HG02623 (cell line): ENCODE data around the gene ST7L.

ENCODE experiments used
- ATAC-seq: cut with Tn5 transposase; IDR thresholded peaks from one replicate; pipeline ENCODE4 v1.9.1; 2021; ENCODE audit warnings: moderate library complexity; ENCODE audit not compliant: unreplicated experiment

Gene ST7L

GRCh38 chr1:112517231-112517630, 101.7 kb downstream of the ST7L start:
- ATAC-seq = no peak

GRCh38 chr1:112516141-112516540, 102.8 kb downstream of the ST7L start:
- ATAC-seq = no peak

DNA sequence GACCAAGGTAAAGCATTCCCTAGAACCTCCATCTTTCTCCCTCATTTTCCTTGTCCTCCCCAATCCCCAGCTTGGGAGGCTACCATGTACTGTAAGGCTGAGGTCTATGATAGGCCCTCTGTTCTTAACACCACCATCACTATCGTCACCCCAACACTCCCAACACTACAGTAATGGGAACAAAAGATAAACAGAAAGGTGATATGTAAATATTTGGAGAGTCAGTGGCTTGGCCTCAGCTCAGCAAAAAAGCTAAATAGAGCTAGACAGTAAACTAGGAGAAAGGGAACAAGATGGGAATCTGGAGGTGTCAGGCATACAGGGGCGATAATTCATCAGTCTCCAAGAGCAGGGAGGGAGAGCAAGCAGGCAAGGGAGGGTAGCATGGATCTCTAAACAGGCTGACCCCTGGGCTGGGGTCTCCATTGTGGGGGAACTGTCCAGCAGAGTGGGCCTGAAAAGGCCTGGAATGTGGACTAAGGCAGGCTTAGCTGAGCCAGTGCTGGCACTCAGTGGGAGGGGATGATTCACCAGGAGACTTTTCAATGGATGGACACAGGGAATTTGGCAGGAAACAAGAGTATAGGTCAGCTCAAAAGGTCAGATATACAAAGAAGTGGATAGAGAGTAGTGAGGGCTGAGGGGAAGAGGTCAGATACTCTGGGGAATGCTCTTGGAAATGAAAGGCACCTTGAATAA, 103.5 kb downstream of the ST7L start:
- ATAC-seq = no peak

DNA sequence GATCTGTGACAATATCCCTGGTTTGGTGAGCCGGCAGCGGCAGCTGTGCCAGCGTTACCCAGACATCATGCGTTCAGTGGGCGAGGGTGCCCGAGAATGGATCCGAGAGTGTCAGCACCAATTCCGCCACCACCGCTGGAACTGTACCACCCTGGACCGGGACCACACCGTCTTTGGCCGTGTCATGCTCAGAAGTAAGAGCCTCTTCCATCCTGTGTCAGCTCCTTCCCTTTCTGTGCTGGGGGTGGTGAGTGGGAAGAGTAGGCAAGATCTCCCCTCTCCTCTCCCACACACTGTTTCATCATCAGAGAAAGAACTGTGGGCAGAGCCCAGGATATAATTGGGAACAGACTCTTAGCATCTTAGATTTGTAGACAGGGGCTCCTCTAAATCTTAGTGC, 104.0 kb downstream of the ST7L start:
- ATAC-seq = no peak

DNA sequence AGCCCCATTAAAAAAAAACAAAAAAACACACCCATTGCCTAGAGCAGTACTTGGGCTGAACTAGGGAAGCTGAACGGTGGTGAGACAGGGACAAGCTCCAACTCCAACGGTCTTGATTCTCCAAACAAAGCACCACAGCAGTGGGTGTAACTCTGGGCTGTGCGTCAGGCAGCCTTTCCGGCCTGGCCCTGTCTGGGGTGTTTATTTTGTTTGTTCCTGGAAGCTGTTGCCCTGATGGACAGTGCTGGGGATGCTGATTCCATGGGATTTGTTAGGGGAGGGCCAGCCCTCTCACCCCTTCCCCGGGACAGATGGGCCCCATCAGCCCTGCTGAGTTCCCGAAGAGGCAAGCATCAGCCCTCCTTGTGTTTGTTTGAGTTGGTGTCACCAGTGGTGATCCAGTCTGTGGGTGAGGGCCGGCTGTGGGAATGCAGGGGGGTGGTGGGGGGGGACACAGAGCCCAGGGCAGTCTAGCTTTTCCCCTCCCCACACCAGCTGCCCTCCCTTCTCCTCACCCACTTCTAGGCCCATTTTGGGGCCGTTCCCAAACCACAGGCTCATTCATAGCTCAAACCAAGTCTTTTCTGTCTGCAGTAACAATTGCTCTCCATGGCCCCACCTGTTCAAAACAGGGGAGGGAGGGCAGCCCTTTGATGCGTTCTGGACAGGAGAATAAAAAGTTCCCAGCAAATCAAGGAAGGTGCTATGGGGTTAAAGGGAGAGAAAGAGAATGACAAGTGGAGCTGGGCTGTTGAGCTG, 105.7 kb downstream of the ST7L start:
- no peak for ATAC-seq

DNA sequence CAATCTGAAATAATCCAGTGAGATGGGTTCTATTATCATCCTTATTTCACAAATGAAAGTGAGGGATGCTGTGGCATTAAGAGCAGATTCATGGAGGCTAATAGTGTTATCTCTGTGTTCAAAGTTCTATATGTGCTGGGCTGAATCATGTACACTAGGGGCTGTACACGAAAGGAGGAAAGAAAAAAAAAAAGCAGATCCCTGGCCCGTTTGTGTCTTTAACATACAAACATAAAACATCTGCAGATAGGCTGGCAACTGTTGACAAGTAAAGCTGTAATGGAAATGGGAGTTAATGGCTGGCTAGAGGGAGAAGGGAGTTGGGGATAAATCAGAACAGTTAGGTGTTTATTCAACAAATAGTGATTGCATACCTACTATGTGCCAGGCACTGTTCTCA, 107.0 kb downstream of the ST7L start:
- no peak for ATAC-seq

- no peak for ATAC-seq
Observed at GRCh38 chr1:112510340-112510739, 108.6 kb downstream of the ST7L start.

- ATAC-seq = no peak
Observed at GRCh38 chr1:112509660-112510178, 109.2 kb downstream of the ST7L start.

DNA sequence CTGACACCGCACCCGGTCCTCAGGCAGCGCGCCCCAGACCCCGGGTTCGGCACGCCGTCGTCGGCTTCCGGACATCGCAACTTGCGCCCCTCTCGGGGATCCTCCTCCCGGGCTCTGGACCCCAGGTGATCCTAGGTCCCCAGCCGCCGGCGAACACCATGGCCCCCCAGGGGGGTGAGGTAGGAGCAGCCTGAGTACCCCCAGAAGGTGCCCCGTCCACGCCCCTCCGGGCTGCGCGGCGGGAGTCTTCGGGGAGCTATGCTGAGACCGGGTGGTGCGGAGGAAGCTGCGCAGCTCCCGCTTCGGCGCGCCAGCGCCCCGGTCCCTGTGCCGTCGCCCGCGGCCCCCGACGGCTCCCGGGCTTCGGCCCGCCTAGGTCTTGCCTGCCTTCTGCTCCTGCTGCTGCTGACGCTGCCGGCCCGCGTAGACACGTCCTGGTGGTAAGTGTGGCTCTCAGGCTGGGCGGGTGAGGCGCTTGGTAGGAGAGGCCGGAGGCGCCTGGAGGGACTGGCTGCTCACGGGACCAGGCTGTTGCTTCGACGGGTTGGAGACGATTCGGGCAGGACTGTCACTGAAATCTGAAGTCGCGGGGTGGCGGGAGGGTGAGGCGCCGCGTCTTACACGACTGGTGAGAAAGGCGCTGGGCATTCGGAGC, 109.8 kb downstream of the ST7L start:
- no peak for ATAC-seq

DNA sequence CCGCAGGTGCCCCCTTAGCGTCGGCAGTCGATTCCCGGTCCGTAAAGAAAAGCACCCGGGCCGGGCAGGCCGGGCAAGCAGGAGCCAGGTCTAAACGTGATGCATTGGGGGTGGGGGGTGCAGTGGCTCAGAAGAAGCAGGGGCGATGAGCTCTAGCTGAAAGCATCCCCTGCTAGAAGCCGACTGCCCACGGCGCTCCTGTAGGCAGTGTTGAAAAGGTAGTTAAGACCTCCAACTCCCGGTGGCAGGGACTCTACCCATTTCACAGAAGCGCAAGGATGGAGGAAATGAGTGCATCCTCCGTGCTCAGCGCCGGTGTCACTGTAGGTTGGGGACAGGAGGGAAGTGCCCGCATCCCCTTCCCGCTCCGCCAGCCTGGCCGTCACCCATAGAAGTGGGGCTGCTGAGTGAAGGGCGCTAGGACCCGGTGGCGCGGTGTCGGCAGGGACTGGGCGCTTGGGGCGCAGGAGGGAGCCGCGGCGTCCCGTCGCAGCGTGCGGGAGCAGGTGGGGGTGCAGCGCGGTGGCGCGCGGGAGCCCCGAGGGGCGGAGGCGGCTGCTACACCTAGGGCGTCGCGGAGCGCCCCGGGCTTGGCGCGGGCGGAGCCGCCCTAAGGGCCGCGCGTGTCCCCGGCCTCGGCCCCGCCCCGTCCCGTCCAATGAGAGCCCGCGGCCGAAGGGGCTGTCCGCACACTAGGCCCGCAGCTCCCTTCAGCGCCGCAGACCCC, 110.5 kb downstream of the ST7L start, which contains the start of gene WNT2B:
TSS of gene WNT2B (plus strand) at position 688 of the 727 bp plus-strand sequence. CDS start 298 bp downstream, outside the sequence.
- peak; percentile 45 for ATAC-seq

GRCh38 chr1:112507921-112508277, 111.0 kb downstream of the ST7L start:
- no peak for ATAC-seq

- ATAC-seq = no peak
Observed at GRCh38 chr1:112507336-112507735, 111.6 kb downstream of the ST7L start.

GRCh38 chr1:112506731-112507130, 112.2 kb downstream of the ST7L start:
- no peak for ATAC-seq

- no peak for ATAC-seq
Observed at GRCh38 chr1:112506306-112506705, 112.6 kb downstream of the ST7L start.

- ATAC-seq = no peak
Observed at GRCh38 chr1:112505878-112506277, 113.1 kb downstream of the ST7L start.

GRCh38 chr1:112505400-112505785, 113.5 kb downstream of the ST7L start:
- no peak for ATAC-seq

GRCh38 chr1:112504661-112505399, 114.1 kb downstream of the ST7L start:
- ATAC-seq = no peak

DNA sequence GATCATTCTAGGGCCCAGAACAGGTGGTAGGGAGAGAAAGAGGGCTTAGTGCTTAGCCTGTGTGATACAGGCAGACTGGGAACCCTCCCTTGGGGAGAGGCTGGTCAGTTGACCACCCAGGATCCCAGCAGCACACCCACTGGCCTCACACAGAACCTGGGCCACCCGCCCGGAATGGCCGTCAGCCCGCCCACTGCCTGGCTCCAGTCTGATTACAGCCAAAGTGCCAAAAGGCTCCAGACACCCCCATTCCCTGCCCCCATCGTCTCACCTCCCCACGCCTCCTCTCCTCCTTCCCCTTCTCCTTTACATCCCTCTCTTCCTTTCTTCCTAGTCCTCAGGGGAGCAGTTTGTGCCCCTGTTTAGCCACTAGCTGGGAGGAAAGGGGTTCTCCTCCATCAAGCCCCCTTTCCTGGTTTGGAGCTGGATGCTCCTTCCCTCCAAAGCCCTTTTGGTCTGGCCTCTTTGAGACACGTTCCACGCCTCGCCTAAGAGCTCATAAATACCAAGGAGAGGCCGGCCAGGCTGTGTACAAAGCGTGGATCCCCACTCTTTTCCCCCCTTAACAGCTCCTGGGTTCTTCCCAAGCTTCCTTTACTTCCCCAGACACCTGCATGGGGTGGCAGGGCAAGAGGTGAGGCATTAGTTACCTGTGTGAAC, 114.8 kb downstream of the ST7L start:
- no peak for ATAC-seq

DNA sequence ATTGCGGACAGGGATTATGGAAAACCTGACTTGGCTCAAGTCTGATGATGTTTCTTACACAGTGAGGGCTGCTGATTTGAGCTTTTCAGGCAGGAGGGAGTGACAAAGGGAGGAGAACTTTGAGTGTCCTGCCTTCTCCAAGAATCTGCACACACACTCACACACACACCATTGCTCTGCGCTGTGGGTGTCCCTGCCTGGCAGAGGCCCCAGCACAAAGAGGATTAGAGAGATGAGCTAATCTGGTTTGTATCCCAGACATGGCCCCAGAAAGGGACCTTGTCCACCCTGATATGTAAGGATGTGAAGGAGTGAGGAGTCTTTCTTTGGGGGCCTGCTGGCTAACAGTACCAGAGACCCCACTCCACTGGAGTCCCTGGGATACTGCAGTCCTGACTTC, 116.1 kb downstream of the ST7L start:
- ATAC-seq = no peak
